HG02571 (cell line): Measurements from ENCODE around the gene HIGD2B.
A peak's percentile ranks its signal among the peaks of the same experiment; 100 is the strongest.
"Not testable (repeated sequence)": the region's sequence is repeated elsewhere in the genome, so short reads cannot be mapped to it uniquely, and the experiment has no call there.

ENCODE experiments used
- ATAC-seq: cut with Tn5 transposase; IDR thresholded peaks from one replicate; pipeline ENCODE4 v1.9.1; 2021; ENCODE audit warnings: mild to moderate bottlenecking, moderate library complexity; ENCODE audit not compliant: unreplicated experiment

Gene HIGD2B

GRCh38 chr15:72685925-72686794 is at the start of gene HIGD2B, which contains the start of gene BBS4:
Gene HIGD2B (minus strand): TSS chr15:72686182. CDS start chr15:72676374, 9,808 bp downstream.
Gene BBS4 (plus strand): TSS chr15:72686207. CDS start chr15:72686228, 21 bp downstream.
- ATAC-seq = peak; percentile 98

GRCh38 chr15:72735111-72735510 is 49.1 kb upstream of the HIGD2B start:
- ATAC-seq = no peak

- no peak for ATAC-seq
Observed at GRCh38 chr15:72733941-72734738, 48.2 kb upstream of the HIGD2B start.

GRCh38 chr15:72732516-72732915 is 46.5 kb upstream of the HIGD2B start:
- no peak for ATAC-seq

- ATAC-seq = no peak
Observed at GRCh38 chr15:72732086-72732485, 46.1 kb upstream of the HIGD2B start.

GRCh38 chr15:72728821-72729220 is 42.8 kb upstream of the HIGD2B start:
- no peak for ATAC-seq

GRCh38 chr15:72728249-72728648 is 42.3 kb upstream of the HIGD2B start:
- ATAC-seq = not testable (repeated sequence)

DNA sequence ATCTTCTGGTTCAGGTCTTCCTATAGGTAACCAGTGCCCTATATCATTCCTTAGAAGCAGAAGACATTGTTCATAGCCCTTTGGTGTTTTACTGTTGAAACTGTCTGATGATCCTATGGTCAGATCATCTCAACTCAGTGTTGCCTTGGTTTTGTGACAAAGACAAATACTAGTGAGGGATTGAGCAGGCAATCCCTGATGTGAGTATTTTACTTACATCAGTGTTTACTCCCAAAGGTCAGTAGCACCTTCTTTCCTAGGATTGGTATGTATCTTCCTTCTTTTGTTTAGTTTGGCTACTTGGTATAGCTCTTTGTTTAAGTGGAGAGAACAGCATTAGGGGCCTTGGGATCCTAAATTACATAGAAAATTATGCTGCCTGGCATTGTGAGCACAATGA is 41.2 kb upstream of the HIGD2B start:
- no peak for ATAC-seq

DNA sequence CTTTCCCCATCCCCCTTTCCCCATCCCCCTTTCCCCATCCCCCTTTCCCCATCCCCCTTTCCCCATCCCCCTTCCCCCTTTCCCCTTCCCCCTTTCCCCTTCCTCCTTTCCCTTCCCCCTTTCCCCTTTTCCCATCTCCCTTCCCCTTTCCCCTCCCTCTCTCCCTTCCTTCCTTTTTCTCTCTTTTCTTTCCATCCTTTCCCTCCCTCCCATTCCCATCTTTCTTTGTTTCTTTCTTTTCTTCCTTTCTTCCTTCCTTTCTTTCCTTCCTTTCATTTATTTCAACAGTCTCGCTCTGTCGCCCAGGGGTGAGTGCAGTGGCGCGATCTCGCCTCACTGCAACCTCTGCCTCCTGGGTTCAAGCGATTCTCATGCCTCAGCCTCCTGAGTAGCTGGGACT is 39.9 kb upstream of the HIGD2B start:
- ATAC-seq = not testable (repeated sequence)

DNA sequence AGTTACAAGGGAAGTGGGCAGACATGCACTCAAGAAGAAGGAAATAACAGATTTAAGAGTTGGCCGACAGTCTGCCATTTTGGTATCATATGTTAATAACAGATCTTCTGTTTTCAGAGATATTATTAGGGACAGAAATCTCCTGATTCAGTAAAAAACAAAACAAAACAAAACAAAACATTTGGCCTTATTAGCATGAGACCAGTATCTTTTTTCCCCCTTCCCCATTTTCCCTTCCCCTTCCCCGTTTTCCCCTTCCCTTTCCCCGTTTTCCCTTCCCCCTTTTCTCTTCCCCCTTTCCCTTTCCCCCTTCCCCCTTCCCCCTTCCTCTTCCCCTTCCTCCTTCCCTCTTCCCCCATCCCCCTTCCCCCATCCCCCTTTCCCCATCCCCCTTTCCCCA is 39.5 kb upstream of the HIGD2B start:
- no peak for ATAC-seq

DNA sequence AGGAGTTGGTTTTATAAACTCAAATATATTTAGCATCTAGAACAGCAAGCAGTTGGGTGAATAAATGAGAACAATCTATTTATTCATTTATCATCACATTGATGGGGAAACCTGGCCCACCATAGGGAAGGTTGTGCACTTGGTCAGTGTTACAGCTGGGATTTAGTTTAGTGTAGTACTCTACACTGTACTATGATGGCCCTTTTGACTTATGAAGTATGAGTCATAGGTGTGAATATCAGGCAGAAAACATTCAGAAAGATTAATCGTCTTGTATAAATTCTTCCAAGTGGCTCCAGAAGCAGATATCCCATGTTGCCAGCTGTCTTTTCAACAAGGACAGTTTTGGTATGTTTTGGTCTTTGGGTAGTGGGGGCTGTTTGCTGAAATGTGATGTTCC is 38.0 kb upstream of the HIGD2B start:
- no peak for ATAC-seq

DNA sequence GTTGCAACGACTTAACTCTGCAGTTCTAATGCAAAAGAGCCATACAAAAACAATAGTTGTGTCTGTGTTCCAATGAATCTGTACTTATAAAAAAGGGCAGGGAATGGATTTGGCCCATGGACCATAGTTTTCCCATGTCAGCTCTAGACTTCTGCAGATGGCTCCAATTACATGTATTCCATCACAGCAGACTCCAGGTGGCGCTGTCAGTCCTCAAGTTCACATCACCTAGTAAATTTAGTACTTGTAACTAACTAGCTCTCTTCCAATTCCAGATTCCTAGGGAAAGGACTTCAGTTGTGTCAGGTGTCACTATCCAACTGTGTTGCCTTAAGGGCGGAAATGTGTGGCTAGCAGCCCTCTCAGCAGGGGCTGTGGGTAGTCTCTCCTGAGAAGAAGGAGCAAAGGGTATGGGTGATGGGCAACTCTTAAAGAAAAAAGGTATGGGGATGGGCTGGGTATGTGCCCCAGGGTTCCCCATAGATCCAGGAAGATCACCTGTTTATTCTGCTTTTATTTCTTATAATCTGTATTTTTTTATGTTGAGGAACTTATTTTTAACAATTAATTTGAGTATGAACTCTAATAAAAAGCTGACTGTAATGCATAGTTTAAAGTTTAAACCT is 36.2 kb upstream of the HIGD2B start:
- no peak for ATAC-seq

DNA sequence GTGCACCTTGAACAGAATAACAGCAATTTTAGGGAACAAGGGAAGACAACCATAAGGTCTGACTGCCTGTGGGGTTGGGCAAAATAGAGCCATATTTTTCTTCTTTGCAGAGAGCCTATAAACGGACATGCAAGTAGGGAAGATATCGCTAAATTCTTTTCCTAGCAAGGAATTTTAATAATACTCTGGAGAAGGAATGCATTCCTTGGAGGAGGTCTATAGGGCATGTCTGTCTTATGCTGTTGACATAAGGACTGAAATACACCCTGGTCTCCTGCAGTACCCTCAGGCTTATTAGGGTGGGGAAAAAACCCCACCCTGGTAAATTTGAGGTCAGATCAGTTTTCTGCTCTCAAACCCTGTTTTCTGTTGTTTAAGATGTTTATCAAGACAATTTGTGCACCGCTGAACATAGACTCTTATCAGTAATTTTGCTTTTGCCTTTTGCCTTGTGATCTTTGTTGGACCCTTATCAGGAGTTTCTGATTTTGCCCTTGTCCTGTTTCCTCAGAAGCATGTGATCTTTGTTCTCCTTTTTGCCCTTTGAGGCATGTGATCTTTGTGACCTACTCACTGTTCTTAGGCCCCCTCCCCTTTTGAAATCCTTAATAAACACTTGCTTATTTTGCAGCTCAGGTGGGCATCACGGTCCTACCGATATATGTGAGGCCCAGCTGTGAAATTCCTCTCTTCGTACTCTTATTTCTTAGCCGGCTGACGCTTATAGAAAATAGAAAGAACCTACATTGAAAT is 22.7 kb upstream of the HIGD2B start:
- ATAC-seq = not testable (repeated sequence)

GRCh38 chr15:72706266-72706665 is 20.3 kb upstream of the HIGD2B start:
- no peak for ATAC-seq

DNA sequence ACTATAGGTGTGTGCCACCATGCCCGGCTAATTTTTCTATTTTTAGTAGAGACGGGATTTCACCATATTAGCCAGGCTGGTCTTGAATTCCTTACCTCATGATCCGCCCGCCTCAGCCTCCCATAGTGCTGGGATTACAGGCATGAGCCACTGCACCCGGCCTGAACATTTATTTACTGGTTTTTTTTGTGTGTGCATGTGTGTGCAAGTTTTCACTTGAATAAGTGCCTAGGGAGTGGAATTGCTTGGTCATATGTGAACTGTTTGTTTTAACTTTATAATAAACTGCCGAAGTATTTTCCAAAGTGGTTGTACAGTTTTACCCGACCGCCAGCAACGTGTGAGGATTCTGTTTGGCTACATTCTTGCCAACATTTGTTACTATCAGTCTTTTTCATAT is 14.1 kb upstream of the HIGD2B start:
- ATAC-seq = no peak

DNA sequence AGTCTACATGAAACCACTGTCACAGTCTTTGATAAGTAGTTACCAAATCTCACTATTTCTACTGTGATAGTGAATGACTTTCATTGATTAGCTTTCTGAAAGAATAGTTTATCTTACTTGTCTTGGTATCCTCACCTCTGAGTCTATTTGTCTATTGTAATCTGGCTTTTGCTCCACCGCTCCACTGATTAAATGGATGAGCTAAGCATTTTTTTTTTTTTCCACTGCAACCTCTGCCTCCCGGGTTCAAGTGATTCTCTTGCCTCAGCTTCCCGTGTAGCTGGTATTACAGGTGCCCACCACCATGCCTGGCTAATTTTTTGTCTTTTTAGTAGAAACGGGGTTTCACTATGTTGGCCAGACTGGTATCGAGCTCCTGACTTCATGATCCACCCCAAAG is 13.0 kb upstream of the HIGD2B start:
- ATAC-seq = no peak

DNA sequence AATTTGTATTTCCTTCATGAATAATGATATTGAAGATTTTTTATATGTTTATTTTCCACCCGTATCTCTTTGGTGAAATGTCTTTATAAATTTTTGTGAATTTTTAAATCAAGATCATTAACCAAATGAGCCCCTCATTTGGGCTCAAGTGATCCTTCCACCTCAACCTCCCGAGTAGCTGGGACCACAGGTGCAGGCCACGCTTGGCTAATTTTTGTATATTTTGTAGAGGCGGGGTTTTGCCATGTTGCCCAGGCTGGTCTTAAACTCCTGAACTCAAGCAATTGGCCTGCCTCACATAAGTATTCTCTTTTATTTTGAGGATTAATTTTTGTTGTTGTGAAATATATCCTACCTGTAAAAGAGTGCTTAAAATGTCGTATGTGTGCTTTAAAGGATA is 5.0 kb upstream of the HIGD2B start:
- ATAC-seq = no peak

DNA sequence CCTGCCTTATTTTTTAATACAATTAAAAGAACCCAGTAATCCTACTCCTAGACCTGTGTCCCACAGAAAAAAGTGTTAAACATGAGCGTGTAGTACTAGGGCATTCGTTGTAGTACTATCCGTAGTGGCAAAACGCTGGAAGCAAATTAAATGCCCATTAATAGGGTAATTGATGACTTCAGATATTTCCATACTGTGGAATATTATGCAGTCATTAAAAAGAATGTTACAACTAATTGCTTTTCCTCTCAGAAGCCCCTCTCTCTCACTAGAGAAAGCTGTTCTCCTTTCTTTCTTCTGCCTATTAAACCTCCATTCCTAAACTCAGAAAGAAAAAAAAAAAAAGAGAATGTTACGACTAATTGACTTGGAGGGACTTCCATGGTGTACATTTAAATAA is 2.7 kb upstream of the HIGD2B start:
- no peak for ATAC-seq

GRCh38 chr15:72685301-72685924 is 569 bp downstream of the HIGD2B start:
- no peak for ATAC-seq

DNA sequence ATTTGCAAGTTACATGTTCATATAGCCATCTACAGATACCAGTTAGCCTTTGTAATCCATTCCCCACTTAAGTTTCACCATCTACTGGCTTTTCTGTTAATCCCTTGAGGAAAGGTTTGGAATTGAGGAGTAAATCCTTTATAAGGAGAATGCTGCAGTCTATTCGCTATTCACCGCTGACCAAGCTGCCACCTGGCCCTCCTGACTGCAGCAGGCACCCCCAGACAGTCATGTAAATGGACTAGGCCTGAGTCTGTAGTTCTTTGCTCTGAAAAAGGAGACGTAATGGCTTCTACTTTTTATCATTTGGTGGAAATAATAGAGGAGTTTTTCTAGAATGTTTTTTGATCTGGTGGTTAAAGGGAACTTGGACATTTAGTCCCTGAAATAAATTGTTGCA is 3.2 kb downstream of the HIGD2B start:
- no peak for ATAC-seq
